Left colon (tissue), 2 donors: Measurements from ENCODE around the gene TNRC6A. TPM values are rescaled to one million over a fixed set of nuclear protein-coding genes. Genes with fewer than 3 reads are reported as not detected.
A peak's percentile ranks its signal among the peaks of the same experiment; 100 is the strongest.
"Not testable (repeated sequence)": the region's sequence is repeated elsewhere in the genome, so short reads cannot be mapped to it uniquely, and the experiment has no call there.

Source experiments
- ATAC-seq: fragments of 200-7000 bp; cut with Tn5 transposase; one replicate; pipeline ENCODE4 v1.9.1; 2020; ENCODE audit warnings: mild to moderate bottlenecking, moderate library complexity
- DNase-seq, 2 donors: peaks; one replicate each; pipeline ENCODE4 v3.0.0-alpha.2; 2020
- intact Hi-C, 2 donors: fragments of 100-400 bp; cut with DNase I in 1 of 2; cut with micrococcal nuclease in 1 of 2; formaldehyde crosslinking; loops; one replicate each; pipeline versions ENCODE4 v1.11.2 to v1.14.0; 2022; cut with DNase I, micrococcal nuclease
- total RNA-seq, 2 donors: library from RNA; stranded (reverse); fragmentation: NEBNext Ultra II Directional; extraction: Animal tissue kit (Norgen Biotek cat#: 25700); gene quantifications; one replicate each; pipeline ENCODE4 v1.2.1, GENCODE V29; 2021
- donor health status: DM: no; HTN: no; CAD: no.
- donor health status: DM: yes; HTN: yes; CAD: no.

TNRC6A gene
- total RNA-seq, 2 donors from 2014 or later = 29.6 to 36.2 TPM

DNA sequence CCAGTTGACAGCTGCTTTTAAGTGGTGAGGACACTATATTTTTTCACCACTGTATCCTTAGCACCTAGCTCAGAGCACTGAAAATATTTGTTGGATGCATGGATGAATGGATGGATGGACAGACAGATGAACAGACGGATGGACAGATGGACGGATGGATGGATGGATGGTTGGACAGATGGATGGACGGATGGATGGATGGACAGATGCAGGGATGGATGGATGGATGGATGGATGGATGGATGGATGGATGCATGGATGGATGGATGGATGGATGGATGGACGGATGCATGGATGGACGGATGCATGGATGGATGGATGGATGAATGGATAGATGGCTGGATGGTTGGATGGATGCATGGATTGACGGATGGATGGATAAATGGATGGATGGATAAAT lies 103.9 kb downstream of the TNRC6A start:
- intact Hi-C loops = no loop called here
- no peak for ATAC-seq
- DNase-seq = no peak

DNA sequence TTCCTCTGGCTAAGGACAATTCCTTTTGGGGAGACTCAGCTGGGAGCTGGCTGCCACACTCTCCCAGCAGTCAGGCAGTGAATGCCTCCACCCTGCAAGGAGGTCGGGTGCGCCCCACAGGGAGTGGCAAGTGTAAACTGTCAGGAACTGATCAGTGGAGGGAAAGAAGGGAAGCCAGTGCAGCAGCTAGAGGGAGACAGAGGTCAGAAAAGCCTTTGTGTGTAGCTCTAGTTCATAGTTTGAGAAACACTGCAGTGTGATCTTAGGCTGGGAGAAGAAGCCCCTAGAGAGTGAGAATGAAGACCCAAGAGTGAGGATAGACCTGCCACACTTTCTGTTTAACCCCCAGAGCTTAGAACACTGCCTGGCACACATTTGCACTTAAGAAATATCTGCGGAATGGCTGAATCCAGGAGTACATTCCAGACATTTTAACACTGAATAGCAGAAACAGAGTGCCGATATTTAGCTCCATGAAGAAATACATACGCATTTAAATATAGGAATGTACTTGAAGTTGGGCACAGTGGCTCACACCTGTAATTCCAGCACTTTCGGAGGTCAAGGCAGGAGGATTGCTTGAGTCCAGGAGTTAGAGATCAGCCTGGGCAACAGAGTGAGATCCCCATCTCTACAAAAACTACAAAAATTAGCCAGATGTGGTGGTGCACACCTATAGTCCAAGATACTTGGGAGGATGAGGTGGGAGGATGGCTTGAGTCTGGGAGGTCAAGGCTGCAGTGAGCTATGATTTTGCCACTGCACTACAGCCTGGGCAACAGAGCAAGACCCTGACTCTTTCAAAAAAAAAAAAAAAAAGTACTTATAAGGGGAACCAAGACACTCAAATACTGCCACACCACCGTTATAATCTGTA lies 105.2 kb downstream of the TNRC6A start:
- intact Hi-C loops = no loop called here
- peak; percentile 75 to 79 for DNase-seq
- ATAC-seq = peak; percentile 97

DNA sequence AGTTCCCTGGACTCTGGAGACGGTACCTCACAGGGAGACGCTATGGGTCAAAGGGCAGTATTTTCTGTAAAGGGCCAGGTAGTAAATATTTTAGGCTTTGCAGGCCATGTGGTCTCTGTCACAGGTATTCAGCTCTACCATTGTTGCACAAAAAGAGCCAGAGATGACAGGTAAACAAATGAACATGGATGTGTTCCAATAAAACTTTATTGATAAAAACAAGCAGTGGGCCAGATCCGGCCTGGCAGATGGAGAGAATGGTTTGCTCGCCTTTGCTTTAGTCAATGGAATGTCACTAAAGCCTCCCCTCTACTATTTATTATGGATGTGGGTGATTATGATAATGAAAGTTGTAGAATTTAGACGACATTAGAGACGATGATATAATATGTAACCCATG lies 107.4 kb downstream of the TNRC6A start:
- intact Hi-C loops = no loop called here
- DNase-seq (no peak), ATAC-seq (no peak)

DNA sequence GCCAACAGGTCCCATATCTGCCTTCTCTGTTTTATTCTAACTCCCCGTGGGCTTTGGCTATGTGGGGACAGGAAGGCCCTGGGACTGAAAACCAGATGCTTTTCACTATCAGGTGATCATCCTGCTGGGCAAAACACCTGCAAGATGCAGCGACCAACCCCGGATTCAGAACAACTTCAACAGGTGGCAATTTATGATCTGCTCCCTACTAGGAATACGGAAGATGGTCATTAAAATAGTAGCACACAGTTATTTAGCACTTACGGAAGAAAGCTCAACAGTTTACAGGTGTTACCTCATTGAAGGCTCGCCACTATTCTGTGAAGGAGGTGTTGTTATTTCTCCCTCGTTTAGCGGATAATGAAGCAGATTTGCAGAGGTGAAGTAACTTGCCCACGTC lies 108.5 kb downstream of the TNRC6A start:
- ATAC-seq = peak; percentile 48
- intact Hi-C loops = no loop called here
- DNase-seq = no peak

DNA sequence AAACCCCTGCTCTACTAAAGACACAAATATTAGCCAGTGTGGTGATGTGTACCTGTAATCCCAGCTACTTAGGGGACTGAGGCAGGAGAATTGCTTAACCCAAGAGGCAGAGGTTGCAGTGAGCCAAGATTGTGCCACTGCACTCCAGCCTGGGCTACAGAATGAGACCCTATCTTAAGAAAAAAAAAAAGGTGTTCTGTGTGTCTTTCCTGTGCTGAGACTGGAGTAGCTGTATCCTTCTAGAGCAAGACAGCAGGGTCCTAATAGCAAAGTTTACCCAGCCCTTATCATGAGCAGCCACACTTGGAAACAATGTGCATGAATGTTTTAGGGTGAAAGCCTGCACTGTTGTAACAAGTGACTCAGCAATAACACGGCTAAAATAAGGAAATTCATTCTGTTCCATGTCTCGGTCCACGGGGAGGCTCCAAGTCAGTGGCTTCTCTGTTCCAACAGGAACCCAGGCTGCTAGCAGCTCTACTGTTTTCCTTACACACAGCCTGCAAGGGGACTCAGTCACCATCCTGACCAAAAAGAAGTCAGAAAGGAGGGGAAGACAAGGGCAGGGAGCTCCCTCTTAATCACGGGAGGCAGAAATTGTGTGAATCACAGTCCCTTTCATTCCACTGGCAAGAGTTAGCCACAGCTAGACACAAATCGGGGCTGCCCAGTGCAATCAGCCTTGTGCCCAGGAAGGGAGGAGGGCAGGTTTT lies 109.3 kb downstream of the TNRC6A start:
- ATAC-seq (peak; percentile 55), DNase-seq (no peak)
- intact Hi-C loops = no loop called here

DNA sequence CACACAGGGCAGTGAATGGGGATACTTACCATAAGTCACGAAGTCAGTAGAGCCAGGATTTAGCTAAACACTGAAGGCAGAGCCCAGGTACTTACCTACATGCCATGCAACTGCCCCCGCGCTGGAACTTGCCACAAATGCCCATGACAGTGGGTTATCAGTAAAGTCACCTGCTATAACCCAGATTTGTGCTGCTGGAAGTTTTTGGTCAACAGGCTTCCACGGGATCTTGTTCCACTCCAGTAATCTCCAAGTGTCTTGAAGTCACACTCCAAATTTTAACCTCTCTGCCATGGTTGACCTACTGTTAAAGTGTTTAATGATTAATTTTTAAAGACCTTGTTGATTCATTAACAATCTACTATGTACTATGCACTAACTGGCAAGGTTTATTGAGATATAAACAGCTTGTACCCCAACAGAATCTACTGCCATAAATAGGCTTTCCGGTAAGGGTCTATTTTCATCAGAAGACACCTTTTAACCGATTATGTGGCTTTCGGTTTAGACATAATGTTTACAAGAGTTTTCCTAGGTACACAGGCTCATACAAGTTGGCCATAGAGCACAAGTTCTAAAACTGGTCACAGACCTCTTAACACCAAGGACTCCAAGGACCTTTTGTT lies 110.0 kb downstream of the TNRC6A start:
- ATAC-seq = no peak
- DNase-seq = no peak

DNA sequence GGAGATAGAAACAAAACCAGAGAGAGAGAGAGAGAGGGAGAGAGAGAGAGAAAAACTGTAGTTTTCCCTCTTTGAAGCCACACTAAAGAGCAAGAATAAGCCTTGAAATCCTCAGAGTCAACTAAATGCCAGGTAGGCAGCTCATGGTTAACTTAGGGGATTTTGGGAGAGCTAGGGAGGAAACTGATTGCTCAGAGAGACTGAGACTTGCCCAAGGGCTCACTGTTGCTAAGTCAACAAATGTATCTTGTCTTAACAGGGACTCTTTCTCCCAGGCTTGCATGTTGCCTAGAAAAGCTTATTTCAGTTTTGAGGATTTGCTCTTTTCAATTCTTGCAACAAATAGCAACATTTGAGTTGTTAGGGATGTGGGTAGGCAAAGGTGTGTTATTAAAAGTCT lies 111.8 kb downstream of the TNRC6A start:
- intact Hi-C loops = no loop called here
- ATAC-seq = no peak

More for the DNA sequence above, 110.0 kb downstream of the TNRC6A start:
- intact Hi-C loops = no loop called here

DNA sequence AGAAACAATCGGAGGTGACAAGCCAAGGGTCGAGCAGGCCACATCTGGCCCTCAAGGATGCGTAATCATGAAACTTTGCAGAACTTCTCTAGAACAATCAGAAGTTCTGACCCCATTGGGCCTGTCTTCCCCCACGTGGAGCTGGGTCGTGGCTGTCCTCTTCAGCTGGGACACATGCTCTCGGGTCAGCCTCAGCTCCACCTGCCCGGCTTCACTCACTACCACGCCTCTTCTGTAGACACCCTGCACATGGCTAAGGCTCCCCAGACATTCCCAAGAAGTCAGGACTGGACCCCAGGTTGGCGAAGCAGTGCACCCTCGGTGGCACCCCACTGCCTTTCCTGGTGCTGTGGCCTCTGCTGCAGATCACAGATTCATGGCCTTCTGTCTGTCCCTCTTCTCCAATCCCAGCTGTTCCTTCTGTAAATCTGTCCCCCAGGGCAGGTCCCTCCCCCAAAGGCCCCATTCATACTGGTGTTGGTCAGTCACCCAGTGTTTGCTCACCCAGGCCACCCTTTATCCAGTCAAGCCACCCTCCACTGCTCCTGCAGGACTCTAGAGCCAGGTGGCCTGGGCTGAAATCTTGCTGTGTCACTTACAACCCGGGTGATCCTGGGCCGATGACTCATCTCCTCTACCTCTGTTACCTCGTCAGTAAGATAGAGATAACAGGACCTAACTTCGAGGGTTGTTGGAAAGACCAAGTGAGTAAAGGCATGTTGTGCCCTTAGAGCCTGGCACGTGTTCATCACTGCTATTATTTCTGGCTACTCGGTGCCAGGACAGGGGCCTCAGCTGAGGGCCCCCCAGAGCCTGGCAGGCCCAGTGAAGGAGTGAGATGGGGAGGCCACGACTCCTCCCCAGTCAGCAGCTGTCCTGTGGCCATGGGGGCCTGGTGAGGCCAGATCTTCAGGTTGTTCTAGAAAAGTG lies 114.9 kb downstream of the TNRC6A start:
- DNase-seq (no peak), ATAC-seq (peak; percentile 61)
- intact Hi-C loops = no loop called here

More for the DNA sequence above, 111.8 kb downstream of the TNRC6A start:
- DNase-seq = no peak

DNA sequence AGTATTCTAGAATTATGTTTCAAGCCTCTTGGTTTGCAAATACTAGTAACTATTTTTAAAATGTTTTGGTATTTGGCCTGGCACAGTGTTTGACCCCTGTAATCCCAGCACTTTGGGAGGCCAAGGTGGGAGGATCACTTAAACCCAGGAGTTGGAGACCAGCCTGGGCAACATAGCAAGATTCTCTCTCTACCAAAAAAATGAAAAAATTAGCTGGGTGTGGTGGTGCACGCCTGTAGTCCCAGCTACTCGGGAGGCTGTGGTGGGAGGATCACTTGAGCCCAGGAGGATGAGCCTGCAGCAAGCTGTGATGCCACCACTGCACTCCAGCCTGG lies 115.5 kb downstream of the TNRC6A start:
- ATAC-seq, intact Hi-C loops, DNase-seq: not testable (repeated sequence)

DNA sequence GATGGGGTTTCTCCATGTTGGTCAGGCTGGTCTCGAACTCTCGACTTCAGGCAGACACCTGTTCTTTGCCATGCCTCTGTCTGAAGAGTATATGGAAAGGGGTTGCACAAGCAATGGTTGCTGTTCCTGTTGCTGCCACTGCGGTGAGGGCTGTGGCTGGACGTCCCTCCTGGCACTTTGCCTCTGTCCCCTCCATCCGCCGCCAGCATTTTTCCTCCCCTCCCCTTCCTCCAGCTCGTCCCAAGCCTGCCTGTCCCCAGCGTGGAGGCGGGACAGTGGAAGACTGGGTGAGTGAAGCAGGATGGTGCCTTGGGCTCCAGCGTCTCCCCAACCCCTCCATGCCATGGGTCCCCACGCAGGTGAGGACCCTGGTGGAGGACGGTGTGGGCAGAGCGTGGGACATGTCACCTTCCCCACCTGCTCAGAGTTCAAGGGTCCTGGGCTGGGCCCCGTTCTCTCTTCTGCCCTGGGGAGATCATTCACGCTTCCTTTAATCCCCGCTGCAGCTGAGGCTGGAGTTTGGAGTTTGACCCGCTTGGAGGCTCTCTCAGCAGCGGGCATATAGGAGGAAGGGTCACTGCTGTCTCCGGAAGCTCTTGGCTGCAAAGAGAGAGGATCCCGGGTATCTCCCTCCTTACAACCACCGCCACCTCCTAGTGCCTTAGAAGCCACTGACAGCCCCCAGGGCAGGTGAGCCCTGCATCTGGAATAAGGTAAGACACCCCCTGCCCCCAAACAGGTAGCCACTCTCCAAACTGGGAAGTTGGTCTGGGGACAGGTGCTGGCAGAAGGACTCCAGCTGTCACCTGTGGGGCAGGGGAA lies 116.5 kb downstream of the TNRC6A start, which contains the start of gene SLC5A11:
Gene SLC5A11, plus strand, starts transcription at position 238 of the 822 bp plus-strand sequence. CDS start 12,681 bp downstream, outside the sequence.
- intact Hi-C loops = no loop called here
- ATAC-seq (peak; percentile 80), DNase-seq (no peak)

DNA sequence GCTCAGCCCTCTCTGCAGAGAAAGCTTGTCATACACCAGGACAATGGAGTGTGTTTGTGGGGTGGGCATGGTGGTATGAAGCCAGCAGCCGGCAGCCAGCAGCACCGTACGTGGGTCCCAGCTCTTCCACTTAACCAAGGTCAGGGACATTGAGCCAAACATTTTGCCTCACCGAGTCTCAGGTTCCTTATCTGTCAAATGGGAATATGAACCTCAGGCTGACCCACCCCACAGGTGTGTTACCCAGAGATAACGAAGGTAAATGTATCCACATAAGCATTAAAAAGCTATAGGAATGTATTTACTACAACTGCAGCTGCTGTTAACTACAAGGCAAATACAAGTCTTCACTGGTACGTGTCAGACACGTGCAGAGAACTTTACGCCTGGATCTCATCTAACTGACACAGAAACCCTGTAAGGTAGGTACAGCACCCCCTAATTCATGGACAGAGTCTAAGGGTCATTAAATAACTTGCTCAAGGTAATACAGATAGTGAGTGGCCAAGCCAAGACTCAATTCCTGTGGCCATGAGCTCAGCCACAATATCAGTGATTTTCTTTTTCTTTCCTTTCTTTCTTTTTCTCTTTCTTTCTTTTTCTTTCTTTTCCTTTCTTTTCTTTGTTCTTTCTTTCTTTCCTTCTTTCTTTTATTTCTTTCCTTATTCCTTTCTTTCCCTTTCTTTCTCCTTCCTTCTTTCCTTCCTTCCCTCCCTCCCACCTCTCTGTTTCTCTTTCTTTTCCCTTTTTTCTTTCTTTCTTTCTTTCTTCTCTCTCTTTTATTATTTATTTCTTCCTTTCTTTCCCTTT lies 117.3 kb downstream of the TNRC6A start:
- ATAC-seq (peak; percentile 68), DNase-seq (no peak)
- intact Hi-C loops = no loop called here

DNA sequence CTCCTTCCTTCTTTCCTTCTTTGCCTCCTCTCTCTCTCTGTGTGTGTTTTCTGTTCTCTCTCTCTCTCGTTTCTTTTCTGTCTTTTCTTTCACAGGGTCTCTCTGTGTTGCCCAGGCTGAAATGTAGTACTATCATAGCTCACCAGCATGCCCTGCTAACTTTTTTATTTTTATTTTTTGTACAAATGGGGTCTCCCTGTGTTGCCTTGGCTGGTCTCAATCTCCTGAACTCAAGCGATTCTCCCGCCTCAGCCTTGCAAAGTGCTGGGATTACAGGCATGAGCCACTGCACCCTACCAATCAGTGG lies 117.9 kb downstream of the TNRC6A start:
- intact Hi-C loops = no loop called here
- no peak for ATAC-seq
- no peak for DNase-seq

DNA sequence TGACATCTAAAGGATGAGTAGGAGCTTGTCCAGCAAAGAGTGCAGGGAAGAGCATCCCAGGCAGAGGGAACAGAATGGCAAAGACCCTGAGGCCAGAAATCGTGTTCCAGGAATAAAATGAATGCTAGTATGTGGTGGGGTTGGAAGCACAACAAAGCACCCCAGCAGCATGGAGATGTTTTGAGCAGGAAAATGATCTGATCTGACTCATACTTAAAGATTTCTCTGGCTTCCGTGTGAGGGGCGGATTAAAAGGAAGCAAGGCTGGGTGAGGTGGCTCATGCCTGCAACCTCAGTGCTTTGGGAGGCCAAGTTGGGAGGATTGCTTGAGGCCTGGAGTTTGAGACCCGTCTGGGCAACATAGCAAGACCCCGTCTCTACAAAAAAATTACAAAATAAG lies 118.6 kb downstream of the TNRC6A start:
- ATAC-seq (no peak), DNase-seq (no peak)
- intact Hi-C loops = no loop called here

DNA sequence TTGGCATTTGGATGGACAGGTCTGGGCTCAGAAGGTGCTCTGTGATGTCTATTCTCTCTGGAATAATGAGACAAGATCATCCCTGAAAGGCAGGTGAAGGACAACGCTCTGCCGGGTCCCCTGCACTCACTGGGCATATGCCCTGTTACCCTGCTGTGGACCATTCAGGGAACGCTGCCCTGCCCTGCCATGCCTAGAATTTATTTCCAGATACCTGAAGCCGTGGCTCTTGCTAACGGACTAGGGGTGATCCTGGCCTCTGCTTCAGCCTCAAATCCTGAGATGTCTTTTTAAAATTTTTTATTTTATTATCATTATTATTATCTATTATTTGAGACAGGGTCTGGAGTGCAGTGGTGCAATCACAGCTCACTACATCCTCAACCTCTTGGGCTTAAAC lies 120.2 kb downstream of the TNRC6A start:
- ATAC-seq (no peak), DNase-seq (no peak)
- intact Hi-C loops = no loop called here

DNA sequence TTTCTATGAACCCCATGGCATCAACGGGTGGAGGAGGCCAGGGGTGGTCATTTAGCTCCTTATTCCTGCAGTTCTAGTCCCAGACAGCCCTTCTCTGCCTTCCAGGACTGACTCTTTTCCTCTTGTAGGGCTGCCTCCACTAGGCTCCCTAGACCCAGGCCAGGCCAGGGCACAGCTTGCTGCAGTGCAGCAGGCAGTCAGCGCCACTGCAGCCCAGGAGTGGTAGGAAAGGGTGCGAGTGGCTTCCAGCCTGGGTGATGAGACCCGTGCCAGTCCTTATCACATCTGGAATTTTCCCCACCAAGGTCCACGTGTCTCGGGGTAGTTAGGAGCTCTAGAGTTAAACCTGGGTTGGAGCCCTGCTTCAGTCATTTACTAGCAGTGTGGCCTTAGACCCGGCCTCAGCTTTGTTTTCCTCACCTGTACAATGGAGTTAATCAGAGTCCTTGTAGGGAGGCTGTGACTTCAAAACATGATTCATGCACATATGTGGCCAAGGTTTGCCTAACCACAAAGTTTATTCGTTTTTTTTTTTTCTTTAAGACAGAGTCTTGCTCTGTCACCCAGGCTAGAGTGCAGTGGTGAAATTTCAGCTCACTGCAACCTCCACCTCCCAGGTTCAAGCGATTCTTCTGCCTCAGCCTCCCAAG lies 121.0 kb downstream of the TNRC6A start:
- ATAC-seq (no peak), DNase-seq (no peak)
- intact Hi-C loops = no loop called here

DNA sequence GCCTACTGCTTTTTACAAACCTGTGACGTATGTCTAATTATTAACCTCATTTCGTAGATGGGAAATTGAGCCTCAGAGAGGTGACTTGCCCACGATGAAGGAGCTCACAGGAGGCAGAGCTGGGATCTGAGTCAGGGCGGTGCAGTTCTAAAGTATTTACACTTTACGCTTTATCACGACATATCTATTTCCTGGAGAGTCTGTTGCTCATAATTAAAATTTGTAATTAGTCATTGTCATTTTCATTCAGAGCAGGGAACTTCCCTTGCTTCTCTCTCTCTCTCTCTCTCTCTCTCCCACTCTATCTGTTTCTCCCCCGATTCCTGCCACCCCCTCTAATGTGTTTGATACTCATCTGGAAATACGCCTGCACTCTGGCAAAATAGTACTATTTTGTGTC lies 122.2 kb downstream of the TNRC6A start:
- ATAC-seq = peak; percentile 41
- no peak for DNase-seq

DNA sequence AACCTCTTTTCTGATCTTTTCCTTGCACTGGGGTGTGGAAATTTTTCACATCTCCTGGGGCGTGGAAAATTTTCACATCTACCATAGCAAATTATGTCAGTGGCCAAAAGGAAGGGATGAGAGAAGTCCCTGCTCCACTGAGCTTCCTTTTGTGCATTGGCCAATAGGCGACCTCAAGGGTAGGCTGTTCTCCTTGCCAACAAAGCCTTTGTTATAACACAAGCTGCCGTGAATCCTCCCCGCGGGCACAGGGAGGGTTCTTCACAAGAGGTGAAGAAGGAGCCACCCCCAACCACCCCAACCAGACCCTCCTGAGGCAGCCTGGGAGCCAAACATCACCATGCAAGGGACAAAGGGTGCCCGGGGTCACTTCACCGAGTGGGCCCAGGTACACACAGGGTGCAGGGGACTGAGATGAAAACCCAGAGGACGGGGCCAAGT lies 122.8 kb downstream of the TNRC6A start:
- DNase-seq (no peak), ATAC-seq (no peak)
- intact Hi-C loops = no loop called here

More for the DNA sequence above, 122.2 kb downstream of the TNRC6A start:
- intact Hi-C loops = no loop called here
